Measurements from ENCODE around the gene HRC.
"Not testable (repeated sequence)": the region's sequence is repeated elsewhere in the genome, so short reads cannot be mapped to it uniquely, and the experiment has no call there.

The HRC gene

DNA sequence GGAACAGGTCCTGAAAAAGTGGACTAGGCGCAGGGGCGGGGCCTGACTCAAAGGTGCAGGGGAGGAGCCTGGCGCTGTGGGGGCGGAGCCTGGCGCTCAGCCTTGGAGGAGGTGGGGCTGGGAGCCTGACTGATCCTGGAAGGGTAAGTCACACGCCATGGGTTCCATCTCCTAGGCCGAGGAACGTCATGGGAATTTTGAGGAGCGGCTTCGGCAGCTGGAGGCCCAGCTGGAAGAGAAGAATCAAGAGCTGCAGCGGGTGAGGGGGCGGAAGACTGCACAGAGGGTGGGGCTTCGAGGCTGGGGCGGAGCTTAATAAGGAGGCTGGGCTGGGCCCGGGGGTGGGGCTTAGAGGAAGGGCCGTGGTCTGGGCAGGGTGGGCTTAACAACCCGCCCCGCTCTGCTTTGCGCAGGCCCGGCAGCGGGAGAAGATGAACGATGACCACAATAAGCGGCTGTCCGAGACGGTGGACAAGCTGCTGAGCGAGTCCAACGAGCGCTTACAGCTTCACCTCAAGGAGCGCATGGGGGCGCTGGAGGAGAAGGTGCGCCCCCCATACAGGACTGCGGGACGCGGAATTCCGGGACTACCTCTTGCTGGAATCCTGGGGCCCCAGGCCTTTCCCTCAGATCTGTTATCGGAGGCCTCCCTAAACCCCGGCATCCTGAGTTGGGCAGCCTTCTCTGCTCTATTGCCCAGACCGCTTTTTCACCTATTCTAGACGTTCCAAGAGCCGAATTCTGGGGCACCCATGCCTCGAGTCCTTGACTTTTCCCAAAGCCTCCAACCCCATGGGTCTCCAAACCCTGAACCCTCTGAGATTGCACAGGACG lies 21.4 kb downstream of the HRC start:
- no peak for DNase-seq

DNA sequence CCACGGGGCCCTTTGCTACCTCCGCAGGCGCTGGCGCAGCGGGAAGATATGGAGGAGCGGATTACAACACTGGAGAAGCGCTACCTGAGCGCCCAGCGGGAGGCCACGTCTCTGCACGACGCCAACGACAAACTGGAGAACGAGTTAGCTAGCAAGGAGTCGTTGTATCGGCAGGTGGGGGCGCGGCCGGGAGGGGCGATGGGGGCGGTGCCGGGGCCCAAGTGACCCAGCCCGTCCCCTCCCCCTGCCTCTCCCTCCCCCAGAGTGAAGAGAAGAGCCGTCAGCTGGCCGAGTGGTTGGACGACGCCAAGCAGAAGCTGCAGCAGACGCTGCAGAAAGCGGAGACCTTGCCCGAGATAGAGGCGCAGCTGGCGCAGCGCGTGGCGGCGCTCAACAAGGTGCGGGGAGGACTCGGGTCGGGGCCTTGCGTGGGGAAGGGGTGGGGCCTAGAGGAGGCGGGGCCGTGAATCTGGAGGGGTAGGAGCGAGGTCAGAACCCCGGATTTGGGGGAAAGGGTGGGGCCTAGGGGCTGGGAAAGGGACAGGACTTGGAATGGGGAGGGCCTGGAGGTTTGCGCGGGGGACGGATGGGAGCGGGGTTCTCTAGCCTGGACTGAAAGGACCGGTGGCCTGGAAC lies 22.1 kb downstream of the HRC start:
- DNase-seq = no peak

DNA sequence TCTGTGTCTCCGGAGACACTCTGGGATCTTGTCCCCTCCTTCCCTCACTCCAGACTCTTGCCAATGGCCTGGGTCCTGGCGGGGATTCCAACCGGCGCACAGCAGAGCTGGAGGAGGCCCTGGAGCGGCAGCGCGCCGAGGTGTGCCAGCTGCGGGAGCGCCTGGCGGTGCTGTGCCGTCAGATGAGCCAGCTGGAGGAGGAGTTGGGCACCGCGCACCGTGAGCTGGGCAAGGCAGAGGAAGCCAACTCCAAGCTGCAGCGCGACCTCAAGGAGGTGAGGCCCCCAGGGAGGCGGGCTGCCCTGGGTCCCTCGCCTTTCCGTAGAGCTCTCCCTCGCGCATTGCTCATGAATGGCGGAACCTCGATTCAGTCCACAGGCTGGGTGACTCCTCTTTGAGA lies 24.9 kb downstream of the HRC start:
- no peak for DNase-seq

DNA sequence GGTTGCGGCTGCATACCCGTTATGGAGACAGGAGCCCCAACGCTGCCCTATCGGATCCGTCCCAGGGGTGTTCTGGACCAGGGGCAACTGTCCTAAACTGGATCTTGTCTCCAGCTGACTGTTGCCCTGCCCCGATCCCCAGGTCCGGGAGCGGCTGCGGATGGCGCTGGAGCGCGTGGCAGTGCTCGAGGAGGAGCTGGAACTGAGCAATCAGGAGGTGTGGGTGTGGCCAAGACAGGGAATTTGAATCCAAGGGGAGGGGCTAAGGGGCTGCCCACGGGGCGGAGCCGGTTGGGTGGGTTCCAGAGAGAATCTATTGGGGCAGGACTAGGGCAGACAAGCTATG lies 26.0 kb downstream of the HRC start:
- no peak for DNase-seq

DNA sequence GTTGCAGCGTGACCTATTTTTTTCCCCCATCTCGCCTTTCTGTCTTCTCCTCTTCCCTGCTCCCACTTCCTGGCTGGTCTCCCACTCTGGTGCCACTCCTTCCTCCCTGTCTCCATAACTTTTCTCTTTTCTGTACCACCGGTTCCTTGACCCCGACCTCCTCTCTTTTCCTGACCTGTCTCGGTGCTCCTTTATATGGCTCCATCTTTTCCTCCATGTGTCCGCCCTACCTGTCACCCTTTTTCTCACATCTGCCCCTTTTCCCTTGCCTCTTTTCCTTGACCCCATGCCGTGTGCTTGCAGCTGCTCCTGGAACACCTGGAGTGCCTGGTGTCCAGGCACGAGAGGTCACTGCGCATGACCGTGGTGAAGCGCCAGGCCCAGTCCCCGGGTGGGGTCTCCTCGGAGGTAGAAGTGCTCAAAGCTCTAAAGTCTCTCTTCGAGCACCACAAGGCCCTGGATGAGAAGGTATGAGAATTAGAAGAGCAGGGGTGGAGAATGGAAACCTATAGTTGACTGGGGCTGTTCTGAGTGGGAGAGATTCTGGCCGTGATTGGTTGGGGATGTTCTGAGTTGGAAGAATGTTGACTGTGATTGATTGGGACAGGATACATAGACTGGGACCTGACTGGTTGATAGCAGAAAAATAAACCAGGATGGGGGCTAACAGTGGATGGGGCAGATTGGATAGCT lies 26.5 kb downstream of the HRC start:
- DNase-seq = no peak

DNA sequence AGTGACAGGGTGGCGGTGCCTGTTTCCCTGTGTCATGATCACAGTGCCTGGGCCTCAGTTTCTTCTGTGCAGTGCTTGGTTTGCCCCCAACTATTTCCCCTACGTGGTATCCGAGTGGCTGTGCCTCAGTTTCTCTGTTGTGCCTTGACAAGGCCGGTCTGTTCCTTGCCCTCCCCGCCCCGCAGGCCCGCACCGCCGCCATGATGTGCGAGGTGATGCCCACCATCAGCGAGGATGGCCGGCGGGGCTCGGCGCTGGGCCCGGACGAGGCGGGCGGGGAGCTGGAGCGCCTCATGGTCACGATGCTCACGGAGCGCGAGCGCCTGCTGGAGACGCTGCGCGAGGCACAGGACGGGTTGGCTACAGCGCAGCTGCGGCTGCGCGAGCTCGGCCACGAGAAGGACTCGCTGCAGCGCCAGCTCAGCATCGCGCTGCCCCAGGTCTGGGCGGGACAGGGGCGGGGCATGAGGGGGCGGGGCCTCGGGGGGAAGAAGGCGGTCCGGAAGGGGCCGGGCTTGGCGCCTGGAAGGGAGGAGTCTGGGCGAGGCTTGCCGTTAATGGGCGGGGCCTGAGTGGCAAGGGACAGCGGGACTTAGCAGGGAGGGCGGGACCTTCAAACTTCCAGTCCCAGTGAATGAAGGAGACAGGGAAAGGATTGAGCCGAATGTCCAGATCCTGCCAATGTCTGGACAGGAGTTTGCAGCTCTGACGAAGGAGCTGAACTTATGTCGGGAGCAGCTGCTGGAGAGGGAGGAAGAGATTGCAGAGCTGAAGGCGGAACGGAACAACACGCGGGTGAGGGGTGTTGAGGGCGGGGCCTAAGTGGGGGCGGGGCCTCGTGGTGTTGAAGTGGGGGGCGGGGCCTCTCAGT lies 27.3 kb downstream of the HRC start:
- DNase-seq = peak; percentile 75

DNA sequence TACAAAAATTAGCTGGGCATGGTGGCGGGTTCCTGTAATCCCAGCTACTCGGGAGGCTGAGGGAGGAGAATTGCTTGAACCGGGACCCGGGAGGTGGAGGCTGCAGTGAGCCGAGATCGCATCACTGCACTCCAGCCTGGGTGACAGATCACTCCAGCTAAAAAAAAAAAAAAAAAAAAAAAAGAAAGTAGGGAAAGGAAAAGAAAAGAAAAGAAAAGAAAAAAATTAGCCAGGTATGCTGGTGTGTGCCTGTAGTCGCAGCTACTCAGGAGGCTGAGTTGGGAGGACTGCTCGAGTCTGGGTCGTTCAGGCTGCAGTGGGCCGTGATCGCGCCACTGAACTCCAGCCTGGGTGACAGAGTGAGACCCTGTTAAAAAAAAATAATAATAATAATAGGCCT lies 28.0 kb downstream of the HRC start:
- not testable (repeated sequence) for DNase-seq

DNA sequence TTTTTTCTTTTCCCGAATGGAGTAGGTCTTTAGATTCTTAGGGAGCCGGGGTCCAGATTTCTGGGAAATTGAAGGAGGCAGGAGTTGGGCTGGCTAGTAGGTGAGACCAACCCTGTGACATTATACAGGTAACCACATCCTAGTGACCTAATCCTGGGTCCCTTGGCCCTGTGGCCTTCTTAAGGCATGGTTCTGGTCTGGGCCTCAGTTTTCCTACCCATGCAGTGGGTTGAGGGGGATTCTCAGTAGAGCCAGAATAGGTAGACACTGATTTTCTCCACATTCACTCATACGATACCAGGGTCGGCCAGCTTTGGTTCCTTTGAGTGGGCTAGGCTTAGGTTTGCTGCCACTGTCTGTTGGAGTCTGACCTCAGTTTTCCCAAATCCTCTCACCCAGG lies 28.6 kb downstream of the HRC start:
- no peak for DNase-seq

DNA sequence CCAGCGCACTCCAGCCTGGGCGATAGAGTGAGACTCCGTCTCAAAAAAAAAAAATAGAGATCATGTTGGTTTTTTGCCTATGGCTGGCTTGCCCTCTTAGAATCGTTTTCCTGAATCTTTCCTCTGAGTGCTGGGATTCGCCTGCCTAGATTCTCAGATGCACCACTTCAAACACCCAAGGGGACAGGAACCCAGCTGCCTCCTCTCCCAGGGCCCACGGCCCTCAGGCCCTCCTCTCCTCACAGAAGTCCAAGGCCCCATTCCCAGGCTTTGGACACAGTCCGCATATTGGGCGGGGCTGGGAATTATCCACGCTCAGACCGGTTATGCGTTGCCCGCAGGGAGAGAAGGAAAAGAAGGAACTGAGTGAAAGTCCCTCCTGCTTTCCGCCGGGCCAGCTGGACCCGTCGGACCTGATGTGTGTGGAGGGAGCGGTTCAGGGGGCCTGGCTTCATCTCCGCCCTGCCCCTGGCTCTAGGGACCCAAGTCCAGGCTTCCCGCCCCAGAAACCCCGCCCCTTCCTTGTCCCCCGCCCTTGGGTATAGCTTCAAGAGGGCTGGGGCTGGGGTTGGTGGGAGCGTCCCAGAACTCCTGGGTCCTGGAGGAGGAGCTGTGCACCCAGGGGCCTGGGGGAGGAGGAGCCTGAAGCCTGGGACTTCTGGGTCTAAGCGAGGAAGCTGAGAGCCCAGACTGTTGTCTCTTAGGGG lies 30.0 kb downstream of the HRC start:
- DNase-seq = no peak

DNA sequence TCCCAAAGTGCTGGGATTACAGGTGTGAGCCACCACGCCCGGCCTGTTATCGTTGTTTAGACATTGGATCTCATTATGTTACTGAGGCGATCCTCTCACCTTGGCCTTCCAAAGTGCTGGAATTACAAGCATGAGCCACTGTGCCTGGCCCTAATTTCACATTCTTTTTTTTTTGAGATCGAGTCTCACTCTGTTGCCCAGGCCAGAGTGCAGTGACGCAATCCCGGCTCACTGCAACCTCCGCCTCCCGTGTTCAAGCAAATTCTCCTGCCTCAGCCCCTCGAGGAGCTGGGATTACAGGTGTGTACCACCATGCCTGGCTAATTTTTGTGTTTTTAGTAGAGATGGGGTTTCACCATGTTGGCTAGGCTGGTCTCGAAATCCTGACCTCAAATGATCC lies 31.9 kb downstream of the HRC start:
- not testable (repeated sequence) for DNase-seq

DNA sequence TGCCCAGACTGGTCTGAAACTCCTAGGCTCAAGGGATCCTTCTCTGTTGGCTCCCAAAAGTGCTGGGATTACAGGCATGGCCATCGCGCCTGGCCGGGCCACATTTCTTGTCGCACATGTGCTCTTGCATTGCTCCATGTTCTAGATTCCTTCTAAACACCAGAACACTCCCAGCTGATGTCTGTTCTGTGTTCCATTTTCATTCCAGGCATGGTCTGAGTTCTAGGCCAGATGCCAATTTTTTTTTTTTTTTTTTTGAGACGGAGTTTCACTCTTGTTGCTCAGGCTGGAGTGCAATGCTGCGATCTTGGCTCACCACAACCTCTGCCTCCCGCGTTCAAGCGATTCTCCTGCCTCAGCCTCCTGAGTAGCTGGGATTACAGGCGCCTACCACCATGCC lies 33.4 kb downstream of the HRC start:
- DNase-seq = not testable (repeated sequence)

DNA sequence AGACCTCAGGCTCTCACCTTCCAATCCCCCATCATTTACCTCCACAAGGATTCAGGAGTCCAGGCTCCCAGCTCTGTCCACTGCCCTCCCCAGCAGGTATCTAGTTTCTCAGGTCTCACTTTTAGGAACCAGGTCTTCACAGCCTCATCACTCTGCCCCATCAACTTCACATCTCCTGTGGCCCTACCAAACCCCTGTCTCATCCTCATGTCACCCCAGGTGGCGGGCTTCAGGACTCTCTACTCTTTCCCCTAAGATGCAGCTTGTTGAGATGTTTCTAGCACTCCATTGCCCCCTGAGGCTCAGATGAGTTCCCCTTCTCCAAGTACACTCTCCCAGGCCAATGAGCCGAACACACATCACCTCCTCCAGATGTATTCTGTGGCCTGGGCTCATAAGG lies 34.3 kb downstream of the HRC start:
- no peak for DNase-seq

DNA sequence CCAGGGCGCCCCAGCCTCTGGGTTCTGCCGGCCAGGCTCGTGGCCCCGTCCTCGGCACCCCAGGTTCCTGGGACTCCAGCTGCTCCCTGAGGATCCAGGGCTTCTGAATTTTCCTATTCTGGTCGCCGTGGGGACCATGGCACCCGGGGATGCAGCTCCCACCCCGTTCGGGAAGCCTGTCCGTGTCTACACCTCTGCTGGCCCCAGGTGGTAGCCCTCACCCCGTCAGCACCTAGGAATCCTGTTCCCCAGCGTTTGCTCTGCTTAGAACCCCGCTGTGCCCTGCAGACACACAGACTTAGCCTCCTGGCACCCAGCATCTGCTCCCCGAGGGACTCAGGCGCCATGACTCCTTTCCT lies 34.9 kb downstream of the HRC start:
- DNase-seq = no peak

DNA sequence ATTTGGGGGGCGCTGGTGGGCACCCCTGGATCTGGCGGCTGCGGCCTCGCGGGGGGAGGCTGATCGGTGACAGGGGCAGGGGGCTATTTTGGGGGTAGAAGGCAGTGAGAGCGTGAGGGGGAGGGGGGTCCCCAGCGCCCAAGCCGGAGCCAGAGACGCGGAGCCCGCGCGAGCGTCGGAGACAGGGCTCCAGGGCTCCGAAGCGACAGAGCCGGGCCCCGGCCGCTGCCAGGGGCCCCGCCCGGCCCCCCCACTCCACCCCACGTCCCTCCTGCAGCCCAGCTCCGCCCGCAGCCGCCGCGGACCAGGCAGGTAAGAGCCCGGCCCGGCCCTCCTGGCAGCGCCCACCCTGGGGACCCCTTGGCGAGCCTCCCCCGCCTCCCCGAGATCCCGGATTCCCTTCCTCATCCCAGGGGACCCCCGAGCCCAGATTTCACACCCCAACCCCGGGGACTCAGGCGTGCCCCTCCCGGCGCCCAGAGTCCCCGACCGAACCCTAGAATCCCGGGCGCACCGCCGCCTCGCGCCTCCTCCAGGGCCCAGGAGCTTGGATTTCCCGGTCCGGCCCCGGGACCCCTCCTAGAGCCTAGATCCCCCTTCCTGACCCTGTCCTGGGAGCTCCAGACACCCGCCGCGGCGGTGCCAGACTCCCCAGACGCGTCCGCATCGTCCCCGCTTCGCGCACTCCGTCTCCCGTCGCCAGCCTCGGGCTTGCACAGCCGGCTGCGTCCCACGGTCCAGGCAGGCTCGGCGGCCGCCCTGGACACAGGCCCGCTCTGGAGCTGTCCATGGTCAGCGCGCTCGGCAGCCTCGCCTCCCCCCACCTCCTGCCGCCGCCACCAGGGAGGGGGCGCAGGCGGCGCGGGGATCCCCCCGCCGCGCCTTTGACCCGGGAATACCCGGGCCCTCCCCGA lies 35.5 kb downstream of the HRC start, which contains the start of gene PPFIA3:
Gene PPFIA3 (plus strand): TSS at position 134 of the 914 bp plus-strand sequence. CDS start 8,330 bp downstream, outside the sequence.
- DNase-seq = no peak

DNA sequence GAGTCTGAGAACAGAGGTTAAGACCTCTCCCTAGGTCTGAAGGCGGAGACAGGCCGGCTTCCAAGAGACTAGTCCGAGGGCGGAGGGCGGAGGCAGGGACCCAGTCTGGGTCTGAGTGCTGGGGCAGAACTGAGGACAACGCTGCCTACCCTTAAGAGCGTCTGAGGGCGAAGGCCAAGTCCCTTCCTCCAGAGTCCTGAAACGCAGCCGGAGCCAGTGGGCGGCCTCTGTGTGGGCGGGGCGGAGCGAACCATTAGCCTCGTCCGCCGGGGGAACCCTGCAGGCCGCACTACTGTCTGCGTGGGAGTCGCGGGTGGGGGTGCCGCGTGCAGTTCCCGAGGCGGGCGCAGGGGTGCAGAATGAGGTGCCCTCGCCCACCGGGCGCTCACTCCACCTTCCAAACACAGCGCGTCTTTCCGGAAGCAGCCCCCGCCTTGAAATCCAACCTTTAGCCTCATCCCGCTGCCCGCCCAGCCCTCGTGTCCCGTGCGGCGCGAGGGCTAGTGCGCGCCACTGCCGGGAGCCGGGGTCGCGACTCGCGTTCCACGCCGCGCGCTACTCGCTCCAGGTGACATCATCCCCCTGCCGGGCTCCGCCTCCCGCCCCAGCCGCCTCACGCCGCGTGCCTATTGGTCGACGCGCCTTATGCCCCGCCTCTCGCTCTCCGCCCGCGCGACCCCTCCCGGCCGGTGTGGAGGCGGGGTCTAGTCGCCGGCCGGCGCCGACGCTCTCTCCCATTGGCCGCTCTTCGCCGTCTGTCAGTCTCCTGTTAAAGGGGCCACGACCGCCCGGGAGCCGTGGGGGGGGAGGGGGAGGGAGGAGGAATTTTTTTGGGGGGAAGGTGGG lies 36.4 kb downstream of the HRC start, which contains the start of gene C19orf73:
Gene C19orf73 (minus strand): TSS at position 579 of the 846 bp plus-strand sequence. CDS start 121 bp downstream, at position 458.
- DNase-seq = peak; percentile 93

DNA sequence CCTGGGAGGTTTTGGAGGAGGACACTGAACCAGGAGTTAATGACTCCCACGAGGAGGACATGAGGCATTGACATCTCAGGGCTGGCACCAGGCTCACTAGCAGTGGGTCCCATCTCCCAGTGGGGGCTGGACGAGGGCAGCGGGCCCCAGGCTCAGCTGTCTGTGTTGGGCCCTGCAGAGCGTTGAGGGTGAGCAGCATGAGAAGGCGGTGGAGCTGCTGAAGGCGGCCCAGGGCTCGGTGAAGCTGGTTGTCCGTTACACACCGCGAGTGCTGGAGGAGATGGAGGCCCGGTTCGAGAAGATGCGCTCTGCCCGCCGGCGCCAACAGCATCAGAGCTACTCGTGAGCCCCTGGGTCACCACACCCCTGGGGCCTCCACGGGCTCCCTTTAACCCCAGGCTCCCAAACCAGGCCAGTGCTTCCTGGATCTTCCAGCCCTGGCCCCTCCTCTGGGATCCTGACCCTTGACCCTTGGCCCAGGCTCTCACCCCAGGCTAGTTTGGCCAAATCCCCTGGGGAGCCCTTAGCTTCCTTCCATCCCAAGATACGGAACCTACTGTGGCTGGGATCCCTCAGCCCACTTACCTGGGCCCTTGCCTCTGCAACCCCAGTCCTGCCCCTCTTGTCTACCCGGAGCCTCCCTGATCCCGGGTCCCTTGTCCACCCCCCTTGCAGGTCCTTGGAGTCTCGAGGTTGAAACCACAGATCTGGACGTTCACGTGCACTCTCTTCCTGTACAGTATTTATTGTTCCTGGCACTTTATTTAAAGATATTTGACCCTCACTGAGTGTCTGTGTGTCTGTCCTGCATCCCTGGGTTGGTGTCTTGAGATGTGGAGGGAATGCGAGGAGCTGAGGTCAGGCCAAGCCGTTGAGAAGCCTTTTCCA lies 37.3 kb downstream of the HRC start:
- no peak for DNase-seq

DNA sequence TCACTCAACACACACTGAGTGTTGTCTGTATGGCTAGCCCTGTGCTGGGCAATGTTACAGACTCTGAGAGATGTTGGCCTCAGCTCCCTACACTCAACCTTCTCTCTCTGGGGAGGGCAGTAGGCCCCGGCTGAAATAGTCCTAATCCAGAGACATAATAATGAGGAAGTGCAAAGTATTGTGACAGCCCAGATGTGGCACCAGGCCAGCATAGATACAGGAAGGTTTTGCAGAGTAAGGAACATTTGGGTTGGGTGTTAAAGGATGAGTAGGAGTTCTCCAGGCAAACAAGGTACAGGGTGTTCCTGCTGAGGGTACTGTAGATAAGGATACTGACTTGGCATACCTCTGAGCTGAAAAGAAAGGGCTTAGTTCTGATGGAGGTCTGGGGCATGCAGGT lies 38.7 kb downstream of the HRC start:
- no peak for DNase-seq

DNA sequence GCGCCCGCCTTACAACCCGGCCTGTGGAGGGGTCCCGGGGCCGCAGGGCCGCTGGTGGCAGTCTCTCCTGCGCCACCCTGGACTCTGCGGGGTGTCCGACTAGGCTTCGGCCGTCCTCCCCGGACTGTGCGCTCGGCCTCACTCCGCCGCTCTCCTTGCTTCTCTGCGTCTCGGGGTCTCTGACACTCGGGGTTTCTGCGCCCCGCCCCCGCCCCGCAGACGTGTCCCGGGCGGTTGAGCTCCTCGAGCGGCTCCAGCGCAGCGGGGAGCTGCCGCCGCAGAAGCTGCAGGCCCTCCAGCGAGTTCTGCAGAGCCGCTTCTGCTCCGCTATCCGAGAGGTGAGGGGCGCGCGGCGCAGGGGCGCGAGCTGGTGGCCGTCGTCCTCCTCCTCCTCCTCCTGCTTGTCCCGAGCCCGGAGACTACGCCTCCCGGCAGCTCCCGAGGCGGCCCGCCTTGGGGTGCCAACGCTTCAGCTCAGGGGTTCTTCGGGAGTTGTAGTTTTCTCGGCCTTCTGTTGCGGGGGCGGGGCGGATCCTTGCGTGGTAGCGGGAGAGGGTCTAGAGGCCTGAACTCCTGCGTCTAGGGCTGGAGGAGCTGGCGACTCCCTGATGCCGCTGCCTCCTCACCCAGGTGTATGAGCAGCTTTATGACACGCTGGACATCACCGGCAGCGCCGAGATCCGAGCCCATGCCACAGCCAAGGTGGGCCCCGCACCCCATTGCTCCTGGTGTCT lies 40.4 kb downstream of the HRC start:
- DNase-seq = no peak

All from NK-92 treated with Interleukin-12 subunit alpha and Interleukin-12 subunit beta, amount 100 ng/mL, for 24 hours (cell line).